Upper lobe of left lung (tissue), 6 donors: ENCODE data around the gene ZFYVE9. TPM values are rescaled to one million over a fixed set of nuclear protein-coding genes. Genes with fewer than 3 reads are reported as not detected.

Experiments used
- ATAC-seq, 2 donors: fragments of 200-7000 bp; cut with Tn5 transposase; one replicate each; pipeline ENCODE4 v1.9.1; 2022; ENCODE audit warnings: mild to moderate bottlenecking in 2 of 2, moderate library complexity in 2 of 2; ENCODE audit not compliant: low FRiP score in 2 of 2
- DNase-seq, 2 donors: peaks; one replicate each; pipeline ENCODE4 v3.0.0-alpha.2; 2019 to 2020
- H3K27ac ChIP-seq, 4 donors: fragments of 200-600 bp; sonication (generic); one replicate each; pipeline ENCODE4 v1.5.1; 2016 to 2019
- H3K27me3 ChIP-seq, 4 donors: fragments of 200-600 bp; sonication (generic); one replicate each; pipeline ENCODE4 v1.5.1; 2017 to 2019
- H3K36me3 ChIP-seq, 4 donors: fragments of 200-600 bp; sonication (generic); one replicate each; pipeline ENCODE4 v1.5.1; 2016 to 2019
- H3K4me1 ChIP-seq, 4 donors: fragments of 200-600 bp; sonication (generic); one replicate each; pipeline ENCODE4 v1.5.1; 2018 to 2019
- H3K4me3 ChIP-seq, 4 donors: fragments of 200-600 bp; sonication (generic); one replicate each; pipeline ENCODE4 v1.5.1; 2017 to 2019; ENCODE audit warnings: mild to moderate bottlenecking in 2 of 4, moderate library complexity in 1 of 4
- H3K9me3 ChIP-seq, 4 donors: fragments of 200-600 bp; sonication (generic); one replicate each; pipeline ENCODE4 v1.5.1; 2018 to 2019
- CTCF ChIP-seq, 6 experiments: fragments of 450-650 bp in 4 of 6; fragments of 200-600 bp in 2 of 6; sonication (generic) in 2 of 6; IDR thresholded peaks; one replicate each; pipeline ENCODE4 v1.5.1; 2016 to 2019; ENCODE audit warnings: antibody characterized with exemption in 6 of 6
- EP300 ChIP-seq, 4 donors: sonication (generic); formaldehyde crosslinking; IDR thresholded peaks; one replicate each; pipeline ENCODE4 v1.5.1; 2017; ENCODE audit warnings: antibody characterized with exemption in 4 of 4, control low read depth in 2 of 4
- POLR2A ChIP-seq, 4 donors: fragments of 450-650 bp; IDR thresholded peaks; one replicate each; pipeline ENCODE4 v1.5.1; 2016 to 2017; ENCODE audit warnings: antibody characterized with exemption in 4 of 4, mild to moderate bottlenecking in 2 of 4
- POLR2AphosphoS5 ChIP-seq, 2 donors: sonication (generic); formaldehyde crosslinking; IDR thresholded peaks; one replicate each; pipeline ENCODE4 v1.5.1; 2017; ENCODE audit warnings: antibody characterized with exemption in 2 of 2
- WGBS, 2 donors: methylation state at CpG; one replicate each; pipeline ENCODE4 v1.1.5; 2017 to 2018; 5-methylcytosine and 5-hydroxymethylcytosine counted together
- total RNA-seq, 6 donors: library from RNA; depleted of rRNA in 4 of 6; stranded (reverse); fragments of >200 nt in 4 of 6; gene quantifications; one replicate each; pipeline versions ENCODE4 v1.1.0 to v1.2.1, GENCODE V29; 2016 to 2021
- donor health status: DM: no; HTN: no; CAD: no; lungs with moderate emphysema.
- donor health status: DM: no; HTN: yes; CAD: no; lungs with severe emphysema.

Gene ZFYVE9
- total RNA-seq, 6 donors from 2014 or later = 13.4 to 40.3 (median 19.6) TPM

DNA sequence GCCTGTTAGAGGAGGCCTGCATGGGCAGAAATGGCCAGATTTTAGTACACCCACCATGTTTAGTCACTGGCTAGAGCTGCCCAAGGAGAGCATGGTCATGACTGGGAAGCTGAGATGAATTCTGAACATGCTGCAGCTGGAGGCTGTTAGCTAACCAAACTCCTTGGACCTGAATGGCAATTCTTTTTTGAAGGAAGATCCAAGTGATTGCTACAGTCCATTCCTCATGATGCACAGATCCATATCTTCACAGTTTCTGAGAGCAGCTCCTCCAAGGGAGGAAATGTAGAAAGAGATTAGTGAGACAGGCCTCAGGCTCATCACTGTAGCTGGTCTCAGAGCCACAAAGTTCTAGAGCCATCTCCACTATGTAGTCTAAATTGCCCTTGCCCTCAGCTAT lies 11.1 kb downstream of the ZFYVE9 start:
- Histone ChIP-seq H3K27ac (no peak overlapping the region), H3K36me3 (no peaks in the 10 kb centered on the region), H3K27me3 (no peaks in the 10 kb centered on the region), H3K9me3 (no peaks in the 10 kb centered on the region), H3K4me1 (peaks cover 0 to 4% (median 0%) of the 10 kb centered on the region in 4 donors), H3K4me3 (no peak overlapping the region)
- DNase-seq = no peak
- ATAC-seq = no peak
- TF ChIP-seq CTCF (IDR thresholded peaks at IDR 0.05) = no peak
- no peak for TF ChIP-seq EP300 (IDR thresholded peaks at IDR 0.05)
- TF ChIP-seq POLR2AphosphoS5 (IDR thresholded peaks at IDR 0.05) = no peak
- no peak for TF ChIP-seq POLR2A (IDR thresholded peaks at IDR 0.05)

GRCh38 chr1:52153898-52154297 lies 12.0 kb downstream of the ZFYVE9 start:
- no peaks in the 10 kb centered on the region for H3K27me3 ChIP-seq
- no peak for TF ChIP-seq POLR2A (IDR thresholded peaks at IDR 0.05)
- TF ChIP-seq EP300 (IDR thresholded peaks at IDR 0.05) = no peak
- no peak for TF ChIP-seq CTCF (IDR thresholded peaks at IDR 0.05)
- TF ChIP-seq POLR2AphosphoS5 (IDR thresholded peaks at IDR 0.05) = no peak
- H3K36me3 ChIP-seq = no peaks in the 10 kb centered on the region
- ATAC-seq (no peak), DNase-seq (no peak)
- H3K9me3 ChIP-seq = no peaks in the 10 kb centered on the region
- H3K4me3 ChIP-seq = no peak overlapping the region
- H3K27ac ChIP-seq = no peak overlapping the region
- peaks cover 0 to 4% (median 0%) of the 10 kb centered on the region in 4 donors for H3K4me1 ChIP-seq

DNA sequence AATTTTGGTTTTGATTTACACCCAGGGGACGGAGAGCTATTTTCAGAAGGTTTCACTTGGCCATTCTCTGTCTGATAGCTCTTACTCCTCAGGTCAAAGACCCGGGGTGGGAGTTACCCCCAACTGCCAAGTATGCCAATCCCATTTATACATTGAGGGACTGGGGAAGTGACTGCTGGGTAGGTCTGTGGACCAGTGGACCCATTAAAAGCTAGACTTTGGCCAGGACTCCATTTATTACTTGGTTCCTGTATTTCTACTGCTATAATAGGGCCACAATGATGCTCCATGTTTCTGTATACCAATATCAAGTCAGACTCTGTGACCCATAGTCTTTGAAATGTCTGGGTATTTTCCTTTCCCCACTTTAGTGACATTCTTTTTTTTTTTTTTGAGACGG lies 14.6 kb downstream of the ZFYVE9 start:
- no peaks in the 10 kb centered on the region for H3K9me3 ChIP-seq
- TF ChIP-seq POLR2A (IDR thresholded peaks at IDR 0.05) = no peak
- TF ChIP-seq EP300 (IDR thresholded peaks at IDR 0.05) = no peak
- TF ChIP-seq CTCF (IDR thresholded peaks at IDR 0.05) = no peak
- TF ChIP-seq POLR2AphosphoS5 (IDR thresholded peaks at IDR 0.05) = no peak
- H3K27me3 ChIP-seq = no peaks in the 10 kb centered on the region
- H3K4me1 ChIP-seq = peaks cover 0 to 4% (median 2%) of the 10 kb centered on the region in 4 donors
- DNase-seq = no peak
- ATAC-seq = no peak
- H3K36me3 ChIP-seq = no peaks in the 10 kb centered on the region
- H3K4me3 ChIP-seq = no peak overlapping the region
- 46 to 64% methylated on average over 2 to 3 of the region's 3 CpGs for WGBS, 2 donors
- H3K27ac ChIP-seq = no peak overlapping the region

GRCh38 chr1:52157582-52157981 lies 15.7 kb downstream of the ZFYVE9 start:
- no peaks in the 10 kb centered on the region for H3K9me3 ChIP-seq
- TF ChIP-seq POLR2A (IDR thresholded peaks at IDR 0.05) (no peak), EP300 (IDR thresholded peaks at IDR 0.05) (no peak), POLR2AphosphoS5 (IDR thresholded peaks at IDR 0.05) (no peak), CTCF (IDR thresholded peaks at IDR 0.05) (no peak)
- DNase-seq (no peak), ATAC-seq (no peak)
- H3K4me3 ChIP-seq = no peak overlapping the region
- H3K4me1 ChIP-seq = peaks cover 0 to 4% (median 2%) of the 10 kb centered on the region in 4 donors
- H3K27ac ChIP-seq = no peak overlapping the region
- no peaks in the 10 kb centered on the region for H3K27me3 ChIP-seq
- H3K36me3 ChIP-seq = no peaks in the 10 kb centered on the region
- 100% methylated on average over 2 of the region's 2 CpGs for WGBS, 2 donors

GRCh38 chr1:52158218-52158617 lies 16.3 kb downstream of the ZFYVE9 start:
- no peaks in the 10 kb centered on the region for H3K27me3 ChIP-seq
- H3K4me3 ChIP-seq = no peak overlapping the region
- ATAC-seq = no peak
- TF ChIP-seq CTCF (IDR thresholded peaks at IDR 0.05) (no peak), EP300 (IDR thresholded peaks at IDR 0.05) (no peak), POLR2AphosphoS5 (IDR thresholded peaks at IDR 0.05) (no peak), POLR2A (IDR thresholded peaks at IDR 0.05) (no peak)
- H3K9me3 ChIP-seq = no peaks in the 10 kb centered on the region
- no peaks in the 10 kb centered on the region for H3K36me3 ChIP-seq
- H3K4me1 ChIP-seq = peaks cover 0 to 4% (median 1%) of the 10 kb centered on the region in 4 donors
- DNase-seq = no peak
- no peak overlapping the region for H3K27ac ChIP-seq
- WGBS, 2 donors = 97 to 98% methylated on average over 4 of the region's 4 CpGs
